GM19463 (cell line): ENCODE data around the gene SLC38A8.

Experiments used
- ATAC-seq: cut with Tn5 transposase; IDR thresholded peaks from one replicate; pipeline ENCODE4 v1.9.1; 2021; ENCODE audit warnings: mild to moderate bottlenecking, moderate library complexity; ENCODE audit not compliant: unreplicated experiment

Gene SLC38A8

GRCh38 chr16:84042308-84042878, at the start of gene SLC38A8:
Gene SLC38A8 (minus strand): TSS chr16:84042795. CDS start chr16:84042157, 638 bp downstream.
- no peak for ATAC-seq

DNA sequence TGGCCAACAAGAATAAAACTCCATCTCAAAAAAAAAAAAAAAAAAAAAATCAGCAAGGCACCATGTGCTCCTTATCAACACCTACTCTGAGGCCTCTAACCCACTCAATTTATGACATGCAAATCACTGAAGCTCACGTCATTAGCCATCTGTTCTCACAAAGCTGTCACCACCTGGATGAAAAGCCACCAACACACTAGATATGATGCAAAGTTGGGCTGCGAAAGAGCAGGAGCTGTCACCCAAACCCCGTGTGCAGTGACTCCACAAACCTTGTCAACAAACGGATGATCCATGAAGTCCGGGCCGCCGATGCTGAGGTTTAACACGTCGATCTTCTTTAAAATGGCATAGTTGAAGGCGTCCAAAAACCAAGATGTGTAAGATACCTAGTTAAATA, 48.9 kb upstream of the SLC38A8 start:
- ATAC-seq, result no peak

DNA sequence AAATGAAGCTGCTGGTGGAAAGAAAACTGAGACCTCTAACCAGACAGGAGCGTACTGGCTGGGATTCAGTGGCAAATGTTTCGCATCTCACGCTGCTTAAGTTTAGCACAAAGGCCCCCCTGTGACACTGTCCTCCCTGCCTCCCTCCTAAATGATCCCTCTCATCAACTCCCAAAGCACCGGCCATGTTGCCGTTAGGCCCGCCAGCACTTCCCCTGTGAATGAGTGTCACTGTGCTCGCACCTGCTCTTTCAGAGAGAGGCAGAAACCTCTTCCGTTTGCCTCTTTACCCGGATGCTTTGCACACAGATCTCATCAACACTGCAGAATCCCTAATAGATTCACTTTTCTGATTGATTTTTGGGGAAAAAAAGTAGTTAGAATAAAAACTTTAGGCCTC, 47.6 kb upstream of the SLC38A8 start:
- no peak for ATAC-seq

DNA sequence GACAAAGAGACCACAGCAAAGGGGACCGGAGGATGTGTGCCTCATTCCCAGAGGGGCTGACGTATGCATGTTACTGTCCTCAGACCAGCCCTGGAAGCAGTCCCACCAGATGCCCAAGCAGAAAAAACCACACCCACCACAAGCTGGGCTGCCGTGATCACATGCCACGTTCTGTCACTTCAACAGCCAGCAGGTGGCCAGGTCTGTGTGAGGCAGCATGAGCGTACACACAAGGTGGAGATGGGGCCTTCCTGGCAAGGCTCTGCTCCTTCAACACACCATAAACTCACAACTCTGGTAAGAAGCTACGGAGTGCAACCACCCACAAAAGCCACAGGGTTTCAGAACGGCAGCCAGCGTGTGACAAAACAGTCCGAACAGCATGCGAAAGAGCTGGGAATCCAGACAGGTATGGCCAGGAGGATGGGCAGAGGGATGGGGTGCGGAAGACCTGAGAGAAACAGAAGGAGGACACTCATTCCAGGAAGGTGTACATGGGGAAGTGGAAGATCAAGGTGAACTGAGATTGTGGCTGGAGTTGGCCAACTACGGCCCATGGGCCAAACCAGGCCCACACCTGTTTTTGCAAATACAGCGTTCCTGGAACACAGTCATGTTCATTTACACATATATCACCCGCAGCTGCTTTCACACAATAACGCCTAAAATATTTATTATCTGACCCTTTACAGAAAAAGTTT, 46.2 kb upstream of the SLC38A8 start:
- ATAC-seq, result peak; percentile 80

DNA sequence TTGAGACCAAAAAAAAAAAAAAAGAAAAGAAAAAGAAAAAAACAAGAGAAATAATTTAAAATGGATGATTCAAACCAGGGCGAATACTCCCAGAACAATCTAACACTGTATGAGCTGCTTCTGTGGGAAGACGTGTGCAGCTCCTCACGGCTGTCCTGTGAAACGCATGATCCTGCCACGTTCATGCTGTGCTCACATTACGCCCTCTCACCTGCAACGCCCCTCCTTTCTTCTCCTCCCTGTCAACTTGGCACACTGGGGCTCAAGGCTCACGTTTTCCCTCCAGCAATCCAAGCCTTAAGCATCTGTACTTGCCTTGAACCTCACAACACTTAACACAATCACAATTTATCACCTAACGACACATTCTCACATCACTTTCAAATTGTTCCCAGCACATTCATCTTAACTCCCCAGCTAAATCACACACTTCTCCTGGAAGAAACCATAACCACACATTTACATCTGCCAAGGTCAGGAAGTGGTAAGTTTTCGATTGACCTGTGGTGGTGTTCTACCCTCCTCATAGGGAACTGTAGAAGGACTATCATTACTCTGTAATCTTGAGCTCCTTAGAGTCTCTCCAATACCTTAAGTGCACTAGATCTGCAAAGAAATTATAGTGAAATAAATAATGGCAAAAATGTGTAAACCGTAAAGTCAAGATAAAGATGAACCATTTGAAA, 45.0 kb upstream of the SLC38A8 start:
- no peak for ATAC-seq

DNA sequence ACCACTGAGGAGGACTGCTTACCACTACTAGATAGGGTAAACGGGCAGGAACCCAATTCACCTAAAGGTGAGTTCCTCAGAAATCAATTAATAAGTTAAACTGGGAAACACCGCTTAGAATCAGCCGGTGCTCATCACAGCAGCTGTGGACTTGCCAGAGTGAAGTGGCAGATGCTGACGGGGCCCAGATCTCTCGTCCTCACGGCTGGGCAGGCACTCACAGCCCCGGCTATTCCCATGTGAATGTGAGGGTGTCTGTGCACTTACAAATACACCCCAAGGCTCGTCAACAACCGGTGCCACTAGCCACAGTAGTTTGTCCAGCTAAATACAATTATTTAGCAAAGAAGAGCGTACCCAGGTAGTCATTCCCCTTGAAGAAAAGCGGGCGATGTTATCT, 44.4 kb upstream of the SLC38A8 start:
- ATAC-seq, result no peak

DNA sequence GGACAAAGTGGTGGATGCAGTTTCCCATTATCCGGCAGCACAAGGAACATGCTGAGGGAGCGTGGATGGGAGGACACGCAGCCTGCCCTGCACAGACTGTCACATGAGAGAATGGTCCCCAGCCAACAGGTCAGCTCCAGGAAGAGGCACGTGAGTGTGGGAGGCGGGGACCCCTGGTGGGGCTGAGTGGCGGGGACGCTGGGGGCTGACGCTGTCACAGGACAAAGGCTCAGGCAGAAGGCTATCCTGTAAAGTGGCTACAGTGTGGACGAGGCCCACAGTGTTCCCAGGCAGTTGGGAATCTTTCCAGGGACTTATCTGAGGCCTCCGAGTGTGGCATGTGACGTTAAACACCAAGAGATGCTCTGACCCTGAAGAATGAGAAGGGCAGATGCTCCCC, 43.7 kb upstream of the SLC38A8 start:
- no peak for ATAC-seq

DNA sequence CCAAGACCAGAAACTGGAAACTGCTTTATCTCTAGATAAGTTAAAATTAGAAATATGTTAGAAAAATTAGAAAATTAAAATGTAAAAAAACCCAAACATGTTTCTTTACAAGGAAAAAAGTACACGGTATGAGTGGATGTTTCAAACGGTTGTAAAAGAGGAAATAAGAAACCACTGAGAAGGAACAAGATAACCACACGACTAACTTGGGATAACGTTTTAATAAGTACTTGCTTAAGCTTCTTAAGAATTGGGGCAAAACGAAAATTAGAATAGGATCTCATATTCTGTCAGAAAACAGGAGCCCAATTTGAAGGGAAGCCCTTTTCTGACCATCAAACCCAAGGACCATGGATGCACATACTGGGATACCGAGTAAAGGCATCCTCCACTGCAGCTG, 43.2 kb upstream of the SLC38A8 start:
- no peak for ATAC-seq

GRCh38 chr16:84085271-84085667, 42.7 kb upstream of the SLC38A8 start:
- ATAC-seq, result no peak

DNA sequence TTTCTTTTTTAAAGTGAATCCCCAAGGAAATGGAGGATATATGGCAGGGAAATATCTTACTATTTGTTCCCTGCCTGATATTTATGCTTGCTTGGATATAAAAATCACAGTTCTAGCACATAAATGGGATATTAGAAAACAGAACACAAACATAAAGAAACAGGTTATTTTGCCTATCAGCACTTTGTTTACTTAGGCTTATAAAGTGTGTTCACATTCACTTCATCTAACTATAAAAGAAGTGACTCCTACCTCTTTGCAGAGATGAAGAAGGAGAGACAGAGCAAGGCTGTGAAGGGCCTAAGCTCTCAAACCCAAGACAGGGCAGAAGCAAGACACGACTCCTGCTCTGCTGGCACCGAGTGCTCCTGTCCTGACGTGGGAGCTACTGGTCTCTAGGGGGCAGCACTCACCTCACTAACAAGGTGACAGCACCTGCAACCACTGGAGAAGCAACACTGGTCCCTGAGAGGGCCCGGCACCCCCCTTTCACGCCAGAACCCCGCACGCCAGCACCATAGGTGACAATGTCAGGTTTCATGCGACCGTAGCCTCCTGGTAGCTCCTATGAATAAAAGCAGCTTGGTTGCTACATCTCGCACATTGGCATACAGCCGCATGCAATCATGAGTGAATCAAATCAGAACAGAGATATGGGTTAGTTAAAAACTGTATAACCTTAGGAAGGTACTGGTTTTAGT, 42.1 kb upstream of the SLC38A8 start:
- peak; percentile 40 for ATAC-seq

GRCh38 chr16:84082835-84083569, 40.4 kb upstream of the SLC38A8 start:
- no peak for ATAC-seq

DNA sequence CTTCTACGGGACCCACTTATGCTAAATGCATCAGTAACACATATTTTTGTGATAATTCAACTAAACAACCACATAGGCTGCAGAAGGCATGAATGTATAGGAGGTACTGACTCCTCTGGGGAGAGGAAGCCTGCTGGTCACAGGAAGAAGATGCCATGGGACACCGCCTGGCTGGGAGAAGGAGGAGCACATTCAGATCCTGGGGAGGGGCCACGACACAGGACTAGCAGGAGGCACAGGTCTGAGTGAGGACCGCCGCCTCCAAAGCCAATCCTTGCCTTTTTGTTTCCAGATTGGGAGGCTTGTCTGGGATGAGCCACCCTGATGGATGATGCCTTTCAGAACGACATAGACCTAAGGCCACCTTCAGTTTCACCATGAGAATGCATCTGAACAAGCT, 39.5 kb upstream of the SLC38A8 start:
- no peak for ATAC-seq

DNA sequence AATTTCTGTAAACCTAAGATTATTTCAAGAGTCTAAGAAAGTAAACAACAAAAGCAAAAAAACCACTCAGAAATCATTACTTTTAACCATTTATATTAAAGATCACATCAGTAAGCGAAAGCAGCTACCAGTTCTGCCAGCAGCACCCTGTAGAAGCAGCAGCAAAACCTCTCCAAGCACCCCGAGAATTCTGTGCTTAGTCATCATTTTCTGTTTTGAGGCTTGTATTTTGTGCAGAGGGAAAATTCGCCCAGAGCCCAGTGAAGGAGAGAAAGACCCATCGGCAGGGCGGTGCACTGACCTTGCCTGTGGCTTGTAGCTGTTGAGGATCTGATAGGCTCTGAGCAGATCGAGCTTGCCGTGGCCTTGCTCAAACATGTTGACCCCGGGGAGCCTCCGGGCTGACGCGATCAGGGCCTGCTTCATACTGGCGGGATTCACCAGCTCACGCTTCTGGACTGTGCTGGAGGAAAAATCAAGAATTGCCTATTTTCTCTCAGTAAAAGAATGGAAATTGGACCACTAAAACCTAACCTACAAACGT, 38.9 kb upstream of the SLC38A8 start:
- ATAC-seq, result no peak

DNA sequence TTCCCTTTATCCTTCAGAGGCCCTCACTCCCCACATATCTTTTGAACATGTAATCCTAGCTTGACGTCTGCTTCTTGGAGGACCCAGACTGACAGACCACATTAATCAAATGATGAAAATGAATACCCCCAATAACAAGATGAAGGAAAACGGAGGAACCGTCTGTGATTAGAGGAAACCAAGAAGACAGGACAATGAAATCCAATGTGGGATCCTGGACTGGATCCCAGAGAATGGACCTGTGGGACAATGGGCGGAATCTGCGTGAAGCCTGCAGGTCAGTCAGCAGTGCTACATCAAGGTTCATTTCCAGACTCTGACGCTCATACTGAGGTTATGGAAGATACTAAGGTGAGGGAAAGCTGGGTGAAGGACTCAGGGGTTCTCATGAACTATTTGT, 38.2 kb upstream of the SLC38A8 start:
- no peak for ATAC-seq

GRCh38 chr16:84080378-84080777, 37.8 kb upstream of the SLC38A8 start:
- ATAC-seq, result no peak

GRCh38 chr16:84079664-84080063, 37.1 kb upstream of the SLC38A8 start:
- no peak for ATAC-seq

DNA sequence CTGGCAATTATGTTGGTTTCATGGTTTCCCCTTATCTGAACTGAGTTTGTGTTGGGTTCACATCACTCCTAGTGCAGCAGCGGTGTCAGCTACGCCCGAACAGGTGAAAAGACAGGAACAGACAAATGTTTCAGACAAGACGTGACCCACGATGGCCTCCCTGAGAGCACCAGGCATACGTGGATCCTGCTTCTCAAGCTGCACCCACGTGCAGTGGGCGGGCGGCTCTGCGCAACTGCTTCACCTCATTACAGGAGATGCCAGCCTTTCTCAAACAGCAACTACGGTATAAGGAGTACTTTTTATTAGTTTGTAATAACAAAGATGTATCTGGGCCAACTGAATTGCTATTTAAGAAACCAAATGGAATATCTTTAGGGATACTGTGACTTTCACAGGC, 32.8 kb upstream of the SLC38A8 start:
- no peak for ATAC-seq

- ATAC-seq, result no peak
Measured at GRCh38 chr16:84074721-84075120, 32.1 kb upstream of the SLC38A8 start.

DNA sequence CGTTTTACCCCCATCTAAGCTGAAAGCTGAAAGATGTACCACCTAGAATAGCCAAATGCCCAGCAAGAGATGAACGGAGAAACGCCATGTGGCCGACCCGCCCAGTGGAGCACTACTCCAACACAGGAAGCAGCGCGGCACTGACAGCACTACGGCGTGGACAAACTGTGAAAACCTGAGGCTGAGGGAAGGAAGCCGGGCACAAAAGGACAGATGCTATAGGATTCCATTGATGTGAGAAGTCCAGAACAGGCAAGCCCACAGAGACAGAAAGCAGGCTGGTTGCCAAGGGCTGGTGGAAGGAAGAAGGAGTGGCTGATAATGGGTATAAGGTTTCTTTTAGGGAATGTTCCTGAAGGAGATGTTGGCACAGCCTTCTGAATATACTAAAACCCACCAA, 29.4 kb upstream of the SLC38A8 start:
- ATAC-seq, result no peak

- no peak for ATAC-seq
Measured at GRCh38 chr16:84071121-84071520, 28.5 kb upstream of the SLC38A8 start.

GRCh38 chr16:84069540-84069939, 26.9 kb upstream of the SLC38A8 start:
- ATAC-seq, result no peak
